ENCODE results near the gene EID2. TPM values are rescaled to one million over a fixed set of nuclear protein-coding genes. Genes with fewer than 3 reads are reported as not detected.

EID2 gene
- total and polyA plus RNA-seq, 2 of the 13 experiments (the other 11 are each of a cell fraction or from before 2014, with no cell fraction given): 3.7 to 14.1 TPM

GRCh38 chr19:39514840-39515550 lies 25.0 kb downstream of the EID2 start, which contains the start of gene SELENOV (continued):
- TF ChIP-seq ZNF687 (CRISPR knock-in tag; IDR thresholded peaks at IDR 0.05) (peak; percentile 41), MEF2D (CRISPR knock-in tag; IDR thresholded peaks at IDR 0.05) (0 out of 2 replicates have a peak, but pooled peaks have one; percentile 32), E2F2 (CRISPR knock-in tag; IDR thresholded peaks at IDR 0.05; ENCODE audit: borderline replicate concordance) (0 out of 2 replicates have a peak, but pooled peaks have one; percentile 36), SP4 (CRISPR knock-in tag; IDR thresholded peaks at IDR 0.05) (no peak), POGK (CRISPR knock-in tag; conservative IDR thresholded peaks at IDR 0.05) (peak; percentile 17; the same call in 1 of the 2 replicates), RELA (CRISPR knock-in tag; IDR thresholded peaks at IDR 0.05) (no peak), ZNF280B (CRISPR knock-in tag; IDR thresholded peaks at IDR 0.05; ENCODE audit: borderline replicate concordance) (0 out of 2 replicates have a peak, but pooled peaks have one; percentile 1), ZNF407 (CRISPR knock-in tag; IDR thresholded peaks at IDR 0.05; ENCODE audit: not compliant biosample characterization) (no peak), CENPX (CRISPR knock-in tag; IDR thresholded peaks at IDR 0.05) (no peak)

All from HepG2 (cell line).